ENCODE results near the gene MED27. TPM values are rescaled to one million over a fixed set of nuclear protein-coding genes. Genes with fewer than 3 reads are reported as not detected.

MED27 gene
- total and polyA plus RNA-seq, 10 of the 15 experiments (the other 5 are each of a cell fraction or from before 2014, with no cell fraction given): 20.3 to 50.3 (median 35.5) TPM

- no peak for TF ChIP-seq ZNF687 (IDR thresholded peaks at IDR 0.05)
- TF ChIP-seq E2F4 (IDR thresholded peaks at IDR 0.05; ENCODE audit: low read depth, low read length): no peak
- TF ChIP-seq BHLHE40 (IDR thresholded peaks at IDR 0.05; ENCODE audit: borderline replicate concordance in 1 of 2, low read depth in 2 of 2, low read length in 1 of 2): peak; percentile 24 to 49; a peak in 2 of 4 replicates
- no peak for TF ChIP-seq SMC3 (IDR thresholded peaks at IDR 0.05; ENCODE audit: borderline replicate concordance, low read length)
- no peak for TF ChIP-seq CTCF (IDR thresholded peaks at IDR 0.05 in 2 of 3, conservative IDR thresholded peaks at IDR 0.05 in 1 of 3; ENCODE audit: control insufficient read depth in 2 of 3, extremely low read depth in 1 of 3, insufficient read depth in 1 of 3, low read depth in 3 of 3, low read length in 3 of 3)
- TF ChIP-seq BCL3 (IDR thresholded peaks at IDR 0.05; ENCODE audit: borderline replicate concordance, insufficient read depth, low read depth, low read length, poor library complexity, severe bottlenecking): peak; percentile 61
- peak; percentile 92; the same call in 1 of the 2 replicates for TF ChIP-seq MTA3 (IDR thresholded peaks at IDR 0.05; ENCODE audit: borderline replicate concordance, low read length)
- peak; percentile 89; the same call in 1 of the 2 replicates for TF ChIP-seq FOXM1 (IDR thresholded peaks at IDR 0.05; ENCODE audit: low read depth, low read length)
- no peak for TF ChIP-seq CHD1 (IDR thresholded peaks at IDR 0.05; ENCODE audit: low read depth, low read length)
- no peak for TF ChIP-seq GATAD2B (conservative IDR thresholded peaks at IDR 0.05; ENCODE audit: low read depth)
- no peak for TF ChIP-seq PBX3 (IDR thresholded peaks at IDR 0.05; ENCODE audit: insufficient replicate concordance, low read depth, low read length)
- peak; percentile 77; the same call in 1 of the 2 replicates for TF ChIP-seq STAT3 (IDR thresholded peaks at IDR 0.05; ENCODE audit: low read depth, low read length)
- TF ChIP-seq RELA (IDR thresholded peaks at IDR 0.05; ENCODE audit: borderline replicate concordance, partially characterized antibody): no peak
- no peak for TF ChIP-seq HDAC6 (IDR thresholded peaks at IDR 0.05; ENCODE audit: unreplicated experiment)
- peak; percentile 91 for TF ChIP-seq NFIC (IDR thresholded peaks at IDR 0.05; ENCODE audit: low read depth, low read length)
- TF ChIP-seq POLR2A (IDR thresholded peaks at IDR 0.05; ENCODE audit: low read depth, low read length): no peak
- TF ChIP-seq NR2F1 (conservative IDR thresholded peaks at IDR 0.05): 0 out of 2 replicates have a peak, but pooled peaks have one; percentile 22
- TF ChIP-seq SUZ12 (IDR thresholded peaks at IDR 0.05; ENCODE audit: unreplicated experiment): no peak
- TF ChIP-seq SREBF1 (IDR thresholded peaks at IDR 0.05; ENCODE audit: low read length): peak; percentile 80; the same call in 1 of the 2 replicates
Observed at GRCh38 chr9:132006677-132007370, 72.8 kb downstream of the MED27 start (continued).
